Left colon (tissue), 2 donors: ENCODE data around the gene SV2C. TPM values are rescaled to one million over a fixed set of nuclear protein-coding genes. Genes with fewer than 3 reads are reported as not detected.

Experiments
- ATAC-seq: fragments of 200-7000 bp; cut with Tn5 transposase; one replicate; pipeline ENCODE4 v1.9.1; 2020; ENCODE audit warnings: mild to moderate bottlenecking, moderate library complexity
- DNase-seq, 2 donors: peaks; one replicate each; pipeline ENCODE4 v3.0.0-alpha.2; 2020
- intact Hi-C, 2 donors: fragments of 100-400 bp; cut with DNase I in 1 of 2; cut with micrococcal nuclease in 1 of 2; formaldehyde crosslinking; loops; one replicate each; pipeline versions ENCODE4 v1.11.2 to v1.14.0; 2022; cut with DNase I, micrococcal nuclease
- total RNA-seq, 2 donors: library from RNA; stranded (reverse); fragmentation: NEBNext Ultra II Directional; extraction: Animal tissue kit (Norgen Biotek cat#: 25700); gene quantifications; one replicate each; pipeline ENCODE4 v1.2.1, GENCODE V29; 2021
- donor health status: DM: no; HTN: no; CAD: no.
- donor health status: DM: yes; HTN: yes; CAD: no.

Gene SV2C
- total RNA-seq, 2 donors from 2014 or later = 0.24 to 0.36 TPM

GRCh38 chr5:76190356-76190755 is 107.2 kb downstream of the SV2C start:
- no peak for ATAC-seq
- intact Hi-C loops = no loop called here
- DNase-seq = no peak

- DNase-seq (no peak), ATAC-seq (no peak)
- intact Hi-C loops = no loop called here
These were observed 109.7 kb downstream of the SV2C start for GRCh38 chr5:76192837-76193236.

- ATAC-seq (no peak), DNase-seq (no peak)
- intact Hi-C loops = no loop called here
These were observed 110.5 kb downstream of the SV2C start for GRCh38 chr5:76193635-76194034.

GRCh38 chr5:76194340-76194739 is 111.2 kb downstream of the SV2C start:
- intact Hi-C loops = no loop called here
- DNase-seq = no peak
- ATAC-seq = no peak

GRCh38 chr5:76196457-76196856 is 113.3 kb downstream of the SV2C start:
- peak; percentile 92 for ATAC-seq
- intact Hi-C loops = no loop called here
- no peak for DNase-seq

GRCh38 chr5:76196886-76197489 is 113.8 kb downstream of the SV2C start:
- no peak for ATAC-seq
- no peak for DNase-seq
- intact Hi-C loops = no loop called here

GRCh38 chr5:76197726-76198125 is 114.5 kb downstream of the SV2C start:
- intact Hi-C loops = no loop called here
- peak; percentile 78 for ATAC-seq
- DNase-seq = no peak

GRCh38 chr5:76199336-76200318 is 116.4 kb downstream of the SV2C start:
- intact Hi-C loops = no loop called here
- ATAC-seq (no peak), DNase-seq (no peak)

GRCh38 chr5:76202182-76202581 is 119.0 kb downstream of the SV2C start:
- intact Hi-C loops = no loop called here

GRCh38 chr5:76204191-76204590 is 121.0 kb downstream of the SV2C start:
- ATAC-seq (peak; percentile 87), DNase-seq (no peak)
- intact Hi-C loops = no loop called here

More at GRCh38 chr5:76202182-76202581, 119.0 kb downstream of the SV2C start:
- no peak for DNase-seq
- no peak for ATAC-seq

GRCh38 chr5:76204713-76205112 is 121.5 kb downstream of the SV2C start:
- DNase-seq (peak; percentile 36 to 48), ATAC-seq (peak; percentile 96)
- intact Hi-C loops = no loop called here

- ATAC-seq (no peak), DNase-seq (no peak)
- intact Hi-C loops = no loop called here
These were observed 123.9 kb downstream of the SV2C start for GRCh38 chr5:76207120-76207519.

- ATAC-seq = no peak
- no peak for DNase-seq
- intact Hi-C loops = no loop called here
These were observed 126.1 kb downstream of the SV2C start for GRCh38 chr5:76209297-76209696.

GRCh38 chr5:76210946-76211345 is 127.8 kb downstream of the SV2C start:
- intact Hi-C loops = no loop called here
- ATAC-seq = peak; percentile 100
- DNase-seq = peak in 1 of 2 donors; percentile 16

- intact Hi-C loops = no loop called here
- DNase-seq (no peak), ATAC-seq (no peak)
These were observed 130.7 kb downstream of the SV2C start for GRCh38 chr5:76213858-76214257.

- DNase-seq (no peak), ATAC-seq (no peak)
- intact Hi-C loops = no loop called here
These were observed 133.6 kb downstream of the SV2C start for GRCh38 chr5:76216748-76217147.

GRCh38 chr5:76219636-76220035 is 136.5 kb downstream of the SV2C start:
- intact Hi-C loops = no loop called here
- DNase-seq (no peak), ATAC-seq (no peak)

- DNase-seq (no peak), ATAC-seq (no peak)
- intact Hi-C loops = no loop called here
These were observed 138.1 kb downstream of the SV2C start for GRCh38 chr5:76221311-76221710.

- ATAC-seq = no peak
- no peak for DNase-seq
- intact Hi-C loops = no loop called here
These were observed 139.1 kb downstream of the SV2C start for GRCh38 chr5:76222318-76222717.

GRCh38 chr5:76223696-76224095 is 140.5 kb downstream of the SV2C start:
- DNase-seq (peak in 1 of 2 donors; percentile 51), ATAC-seq (peak; percentile 74)
- intact Hi-C loops = no loop called here
